HCT116 (cell line): ENCODE measurements around the gene NDUFAF4.

Experiments
- EGR1 ChIP-seq: IDR thresholded peaks from 2 replicates; pipeline ENCODE4 v1.6.1; 2012; ENCODE audit warnings: low read depth
- JUND ChIP-seq: IDR thresholded peaks from 2 replicates; pipeline ENCODE4 v1.6.1; 2012
- POLR2A ChIP-seq: IDR thresholded peaks from 2 replicates; pipeline ENCODE4 v1.7.0; 2011; ENCODE audit warnings: borderline replicate concordance; ENCODE audit not compliant: insufficient read depth, insufficient read length; ENCODE audit errors: extremely low read depth
- POLR2AphosphoS5 ChIP-seq: IDR thresholded peaks from 2 replicates; pipeline ENCODE4 v1.6.1; 2011; ENCODE audit warnings: mild to moderate bottlenecking, low read depth, low read length, moderate library complexity
- SP1 ChIP-seq: IDR thresholded peaks from 2 replicates; pipeline ENCODE4 v1.6.1; 2012; ENCODE audit warnings: low read depth
- ZNF274 ChIP-seq: fragments of 200-500 bp; sonication (Bioruptor generic); IDR thresholded peaks from 2 replicates; pipeline ENCODE4 v1.6.1; 2014; ENCODE audit warnings: mild to moderate bottlenecking, low read depth, low read length, inconsistent platforms
- TF ChIP-seq, protein P1 (sequence below), 3 experiments: fragments of 200-600 bp in 1 of 3; sonication (generic) in 1 of 3; IDR thresholded peaks in 2 of 3; conservative IDR thresholded peaks in 1 of 3; 2 replicates each; pipeline ENCODE4 v1.5.1; 2012 to 2017; ENCODE audit warnings: low read depth in 2 of 3, low read length in 2 of 3, antibody characterized with exemption in 1 of 3, borderline replicate concordance in 1 of 3, control low read depth in 1 of 3, mild to moderate bottlenecking in 1 of 3, mixed read lengths in 1 of 3, mixed run types in 1 of 3, moderate library complexity in 1 of 3; ENCODE audit not compliant: insufficient read depth in 1 of 3

DNA sequence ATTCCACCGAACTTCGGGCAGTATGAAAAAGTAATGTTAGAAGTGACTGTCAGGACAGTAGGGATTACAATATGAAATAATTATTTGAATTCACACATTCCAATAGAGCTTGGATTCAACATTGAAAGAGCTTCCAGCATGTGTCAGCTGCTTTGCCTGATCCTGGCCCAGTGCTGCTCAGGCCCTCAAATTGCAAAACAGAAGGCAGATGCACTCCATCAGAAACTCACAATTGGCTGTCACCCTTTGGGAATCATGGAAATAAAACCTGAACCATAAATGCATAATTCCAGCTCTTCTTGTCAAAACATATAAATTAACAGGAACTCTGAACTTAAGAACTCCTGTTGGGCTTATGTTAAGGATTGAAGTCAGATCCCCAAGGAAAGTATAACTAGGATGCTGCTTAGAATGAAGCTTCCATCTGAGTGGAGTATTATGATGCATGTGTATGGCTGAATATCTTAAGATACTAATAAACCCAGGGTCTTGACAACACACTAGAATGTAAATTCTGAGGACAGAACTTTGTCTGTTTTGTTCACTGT is 1.8 kb upstream of the NDUFAF4 start:
- no peak for TF ChIP-seq POLR2A
- no peak for TF ChIP-seq SP1
- no peak for TF ChIP-seq POLR2AphosphoS5
- TF ChIP-seq, protein P1, sequence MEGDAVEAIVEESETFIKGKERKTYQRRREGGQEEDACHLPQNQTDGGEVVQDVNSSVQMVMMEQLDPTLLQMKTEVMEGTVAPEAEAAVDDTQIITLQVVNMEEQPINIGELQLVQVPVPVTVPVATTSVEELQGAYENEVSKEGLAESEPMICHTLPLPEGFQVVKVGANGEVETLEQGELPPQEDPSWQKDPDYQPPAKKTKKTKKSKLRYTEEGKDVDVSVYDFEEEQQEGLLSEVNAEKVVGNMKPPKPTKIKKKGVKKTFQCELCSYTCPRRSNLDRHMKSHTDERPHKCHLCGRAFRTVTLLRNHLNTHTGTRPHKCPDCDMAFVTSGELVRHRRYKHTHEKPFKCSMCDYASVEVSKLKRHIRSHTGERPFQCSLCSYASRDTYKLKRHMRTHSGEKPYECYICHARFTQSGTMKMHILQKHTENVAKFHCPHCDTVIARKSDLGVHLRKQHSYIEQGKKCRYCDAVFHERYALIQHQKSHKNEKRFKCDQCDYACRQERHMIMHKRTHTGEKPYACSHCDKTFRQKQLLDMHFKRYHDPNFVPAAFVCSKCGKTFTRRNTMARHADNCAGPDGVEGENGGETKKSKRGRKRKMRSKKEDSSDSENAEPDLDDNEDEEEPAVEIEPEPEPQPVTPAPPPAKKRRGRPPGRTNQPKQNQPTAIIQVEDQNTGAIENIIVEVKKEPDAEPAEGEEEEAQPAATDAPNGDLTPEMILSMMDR (IDR thresholded peaks at IDR 0.05 in 2 of 3, conservative IDR thresholded peaks at IDR 0.05 in 1 of 3; ENCODE audit: borderline replicate concordance in 1 of 3, insufficient read depth in 1 of 3, low read depth in 2 of 3, low read length in 2 of 3): no peak
- TF ChIP-seq JUND: no peak
- TF ChIP-seq EGR1: no peak
- TF ChIP-seq ZNF274: no peak
